DMS153 treated with DMSO at 0.1 percent for 48 hours (cell line): ENCODE measurements around the gene SNX2.
"Not testable (repeated sequence)": the region's sequence is repeated elsewhere in the genome, so short reads cannot be mapped to it uniquely, and the experiment has no call there.

Experiments used
- DNase-seq: peaks from one replicate; lab custom pipeline; 2025; ENCODE audit not compliant: unreplicated experiment; lab: John Stamatoyannopoulos, UW

The SNX2 gene

DNA sequence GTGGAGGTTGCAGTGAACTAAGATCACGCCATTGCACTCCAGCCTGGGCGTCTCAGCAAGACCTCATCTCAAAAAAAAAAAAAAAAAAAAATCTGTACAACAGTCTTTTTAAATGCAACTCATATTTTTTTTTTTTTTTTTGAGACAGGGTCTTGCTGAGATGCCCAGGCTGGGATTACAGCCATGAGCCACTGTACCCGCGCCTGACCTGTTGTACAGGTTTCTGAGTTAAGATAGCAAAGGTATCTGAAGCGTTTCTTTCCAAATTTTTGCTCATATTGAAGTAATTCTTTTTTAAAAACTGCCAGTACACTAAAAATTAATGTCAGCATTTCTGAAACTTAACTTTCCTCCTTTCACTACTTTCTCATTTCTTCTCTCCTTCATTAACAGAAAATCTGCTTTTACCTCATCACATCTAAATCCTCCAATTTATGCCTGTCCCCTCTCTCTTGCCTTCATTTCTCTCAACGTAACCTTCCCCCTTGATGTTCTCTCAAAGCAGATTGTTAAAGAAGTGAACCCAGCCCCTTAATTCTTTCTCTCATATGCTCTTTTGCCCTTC is 67.2 kb downstream of the SNX2 start:
- DNase-seq = no peak

DNA sequence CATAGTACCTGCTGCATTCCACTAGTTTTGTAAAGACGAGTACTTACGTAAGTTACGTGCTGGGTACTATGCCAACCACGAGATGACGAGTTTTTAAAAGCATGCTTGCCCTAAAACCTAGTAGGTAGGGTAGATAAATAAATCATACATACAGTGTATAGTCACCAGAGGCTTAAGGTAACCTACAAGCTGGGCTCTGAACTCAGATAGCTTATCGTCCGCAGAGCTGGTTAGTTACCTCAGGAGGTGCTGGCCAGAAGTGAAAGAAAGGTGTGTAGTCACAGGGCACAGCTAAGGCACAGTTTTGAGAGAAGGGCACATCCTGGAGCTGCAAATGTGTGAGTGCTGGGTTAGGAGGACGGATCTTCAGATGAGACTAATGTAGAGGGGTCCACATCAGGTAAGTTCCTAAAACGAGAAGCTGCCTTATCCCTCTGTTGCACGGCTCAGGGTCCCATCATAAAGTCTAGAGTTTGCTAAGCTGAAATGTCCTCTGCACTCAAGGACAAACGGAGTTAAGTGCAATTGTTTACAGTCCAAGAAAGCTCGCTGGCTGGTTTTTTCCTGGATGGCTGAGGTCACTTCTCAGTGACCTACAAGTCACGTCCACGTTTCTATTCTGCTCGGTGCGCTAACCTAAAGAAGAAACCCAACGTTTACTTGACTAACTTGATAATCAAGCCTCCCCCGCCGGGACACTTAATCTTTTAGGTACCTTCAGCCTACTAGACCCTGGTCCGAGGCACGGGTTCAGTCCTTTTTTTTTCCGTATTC is 69.4 kb downstream of the SNX2 start:
- no peak for DNase-seq

DNA sequence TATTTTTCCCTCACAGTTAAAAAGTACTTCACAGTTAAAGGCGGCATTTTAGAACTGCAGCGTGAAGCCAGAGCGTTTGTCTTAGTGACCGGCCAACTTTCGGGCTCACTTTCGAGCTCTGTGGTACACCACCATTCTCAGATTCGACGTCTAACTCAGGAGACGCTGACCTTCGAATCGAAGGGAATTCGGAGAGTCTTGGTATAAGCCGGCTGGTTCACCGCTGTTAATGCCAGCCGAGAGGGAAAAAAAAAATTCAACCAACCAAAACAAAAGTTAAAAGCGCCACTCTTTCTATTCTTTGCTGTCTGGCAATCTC is 70.0 kb downstream of the SNX2 start:
- DNase-seq = no peak

DNA sequence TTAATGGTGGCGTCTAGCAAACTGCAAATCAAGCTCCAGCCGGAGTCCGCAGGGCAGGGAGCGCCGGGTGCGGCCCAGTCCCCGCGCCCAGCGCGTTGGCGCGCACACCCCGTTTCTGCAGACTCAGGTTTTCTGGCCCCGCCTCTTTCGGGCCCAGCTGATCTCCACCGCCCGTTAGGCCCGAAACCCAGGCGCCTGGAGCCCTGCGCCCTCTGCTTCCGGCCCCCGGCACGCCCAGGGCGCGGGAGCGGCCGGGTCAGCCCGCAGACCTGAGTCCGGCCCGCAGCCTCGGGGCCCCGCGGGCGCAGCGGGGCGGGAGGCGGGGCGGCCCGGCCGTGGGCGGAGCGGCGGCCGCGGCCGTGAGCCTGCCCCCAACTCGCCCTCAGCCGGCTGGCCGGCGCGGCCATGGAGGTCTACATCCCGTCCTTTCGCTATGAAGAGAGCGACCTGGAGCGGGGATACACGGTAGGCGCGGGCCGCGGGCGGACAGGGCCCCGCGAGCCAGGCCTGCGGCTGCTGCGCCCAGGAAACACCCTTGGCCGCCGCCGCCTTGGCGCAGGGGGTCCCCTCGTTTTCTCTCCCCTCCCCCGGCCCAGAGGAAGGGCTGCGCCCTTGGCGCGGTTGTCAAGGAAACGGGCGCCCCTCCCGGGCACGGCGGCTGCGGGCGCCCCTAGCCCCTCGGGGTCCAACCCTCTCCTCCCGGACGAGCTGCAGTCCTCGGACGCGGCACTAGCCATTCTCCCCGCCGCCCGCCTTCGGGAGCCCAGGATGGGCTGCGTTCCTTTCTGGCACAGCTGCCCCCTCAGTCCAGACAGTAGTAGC is 70.6 kb downstream of the SNX2 start, which contains the start of gene SNX24:
TSS of gene SNX24 (plus strand) at position 385 of the 822 bp plus-strand sequence. CDS start at position 406, 21 bp downstream.
- peak; percentile 3 for DNase-seq

DNA sequence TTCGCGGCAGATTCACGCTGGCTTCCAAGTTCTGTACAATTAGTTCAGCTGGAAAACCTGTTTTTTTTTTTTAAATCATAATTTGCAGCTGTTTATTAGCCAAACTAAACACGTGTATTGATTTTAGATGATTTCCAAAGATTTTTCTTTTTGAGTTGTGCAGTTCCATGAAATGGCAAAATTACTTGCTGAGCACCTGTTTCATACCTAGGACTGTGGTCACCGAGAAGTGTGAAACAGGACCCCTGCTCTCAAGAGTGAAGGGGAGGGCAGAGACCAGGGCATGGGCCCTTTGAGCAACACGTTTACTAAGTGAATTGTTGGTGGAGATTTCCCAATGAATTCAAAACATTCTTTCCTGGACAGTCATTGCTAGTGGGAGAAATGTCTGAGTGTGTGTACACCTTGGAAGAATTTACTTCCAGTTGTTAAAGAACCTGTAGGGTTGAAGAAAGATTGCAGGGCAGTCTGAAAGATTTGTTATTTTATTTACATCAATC is 71.2 kb downstream of the SNX2 start:
- no peak for DNase-seq

DNA sequence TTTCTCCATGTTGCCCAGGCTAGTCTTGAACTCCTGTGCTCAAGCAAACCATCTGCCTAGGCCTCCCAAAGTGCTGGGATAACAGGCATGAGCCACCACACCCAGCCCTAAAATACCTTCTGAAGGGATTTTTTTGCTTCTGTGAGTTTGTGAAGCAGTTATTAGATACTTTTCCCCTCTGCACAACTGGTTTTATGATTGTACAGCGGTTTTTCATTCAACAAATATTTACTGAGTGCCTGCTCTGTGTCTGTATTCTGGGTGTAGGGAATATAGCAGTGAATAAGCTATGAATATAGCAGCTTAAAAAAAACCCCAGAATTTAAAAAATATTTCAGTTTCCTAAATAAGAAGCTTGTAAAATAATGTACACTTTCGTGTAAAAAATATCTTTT is 72.8 kb downstream of the SNX2 start:
- DNase-seq = no peak

DNA sequence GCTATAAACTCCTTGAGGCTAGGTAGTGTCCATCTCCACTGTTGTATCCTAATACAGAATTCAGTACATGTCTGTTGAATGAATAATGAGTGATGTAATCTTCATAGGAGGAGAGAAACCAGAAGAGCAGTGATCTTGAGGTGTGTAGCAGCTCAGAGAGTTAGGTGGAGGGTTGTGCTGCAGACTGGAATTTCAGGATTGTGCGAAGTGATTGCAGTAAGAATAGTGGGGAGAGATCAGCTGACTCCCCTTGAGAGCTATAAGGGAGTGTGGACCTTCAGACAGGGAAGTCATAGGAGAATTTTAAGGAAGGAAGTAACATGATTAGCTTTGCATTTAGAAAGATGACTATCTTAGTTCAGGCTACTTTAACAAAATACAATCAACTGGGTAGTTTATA is 74.9 kb downstream of the SNX2 start:
- no peak for DNase-seq

DNA sequence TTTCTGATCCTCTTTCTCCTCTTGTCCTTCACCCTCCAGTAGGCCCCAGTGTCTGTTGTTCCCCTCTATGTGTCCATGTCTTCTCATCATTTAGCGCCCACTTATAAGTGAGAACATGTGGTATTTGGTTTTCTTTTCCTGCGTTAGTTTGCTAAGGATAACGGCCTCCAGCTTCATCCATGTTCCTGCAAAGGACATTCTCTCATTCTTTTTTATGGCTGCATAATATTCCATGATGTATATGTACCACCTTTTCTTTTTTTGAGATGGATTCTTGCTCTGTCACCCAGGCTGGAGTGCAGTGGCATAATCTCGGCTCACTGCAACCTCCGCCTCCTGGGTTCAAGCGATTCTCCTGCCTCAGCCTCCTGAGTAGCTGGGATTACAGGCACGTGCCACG is 82.7 kb downstream of the SNX2 start:
- not testable (repeated sequence) for DNase-seq

DNA sequence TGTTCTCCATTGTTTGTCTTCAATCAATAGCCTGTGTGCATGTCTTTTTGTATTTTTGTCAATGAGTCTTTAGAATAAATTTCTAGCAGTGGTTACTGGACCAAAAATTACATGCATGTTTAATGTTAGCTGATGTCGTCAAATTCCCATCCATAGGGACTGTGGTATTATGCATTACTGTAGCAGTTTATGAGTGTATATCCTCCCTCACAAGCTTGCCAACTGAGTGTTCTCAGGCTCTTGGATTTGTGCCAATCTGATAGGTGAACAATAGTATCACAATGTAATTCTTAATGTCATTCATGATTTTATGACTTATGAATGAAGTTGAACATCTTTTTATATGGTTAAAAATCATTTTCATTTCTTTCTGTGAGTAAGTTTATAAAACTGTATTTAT is 83.6 kb downstream of the SNX2 start:
- DNase-seq = peak; percentile 15

DNA sequence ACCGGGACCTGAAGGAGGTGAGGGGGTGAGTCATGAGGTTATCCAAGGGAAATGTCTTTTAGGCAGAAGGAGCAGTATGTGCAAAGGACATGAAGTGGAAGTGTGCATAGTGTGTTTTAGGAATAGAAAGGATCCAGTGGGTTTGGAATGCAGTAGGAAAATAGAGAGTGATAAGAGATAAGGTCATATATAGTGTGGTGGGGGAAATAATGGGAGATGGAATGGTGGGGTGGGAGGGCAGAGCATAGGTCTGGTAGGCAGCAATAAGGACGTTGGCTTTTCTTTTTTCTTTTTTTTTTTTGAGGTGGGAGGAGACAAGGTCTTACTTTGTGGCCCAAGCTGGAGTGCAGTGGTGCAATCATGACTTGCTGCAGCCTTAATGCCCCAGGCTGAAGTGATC is 88.4 kb downstream of the SNX2 start:
- DNase-seq = no peak

DNA sequence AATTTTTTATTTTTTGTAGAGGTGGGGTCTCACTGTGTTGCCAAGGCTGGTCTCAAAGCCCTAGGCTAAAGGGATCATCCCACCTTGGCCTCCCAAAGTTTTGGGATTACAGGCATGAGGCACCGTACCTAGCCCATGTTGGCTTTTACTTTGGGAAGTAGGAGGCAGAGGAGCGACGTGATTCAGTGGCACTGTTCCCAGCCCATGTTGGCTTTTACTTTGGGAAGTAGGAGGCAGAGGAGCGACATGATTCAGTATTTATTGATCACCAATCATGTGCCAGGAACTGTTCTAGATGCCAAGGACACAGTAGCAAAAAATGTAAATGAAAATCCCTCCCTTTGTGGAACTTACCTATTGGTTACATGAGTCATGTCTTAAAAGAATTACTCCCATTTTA is 88.8 kb downstream of the SNX2 start:
- no peak for DNase-seq

DNA sequence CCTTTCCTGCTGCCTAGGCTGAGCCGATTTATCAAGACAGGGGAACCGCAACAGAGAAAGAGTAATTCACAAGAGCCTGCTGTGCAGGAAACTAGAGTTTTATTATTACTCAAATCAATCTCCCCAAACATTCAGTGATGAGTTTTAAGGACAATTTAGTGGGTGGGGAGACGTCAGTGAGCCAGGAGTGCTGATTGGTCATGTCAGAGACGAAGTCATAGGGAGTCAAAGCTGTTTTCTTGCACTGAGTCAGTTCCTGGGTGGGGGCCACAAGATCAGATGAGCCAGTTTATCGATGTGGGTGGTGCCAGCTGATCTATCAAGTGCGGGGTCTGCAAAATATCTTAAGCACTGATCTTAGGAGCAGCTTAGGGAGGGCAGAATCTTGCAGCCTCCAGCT is 89.5 kb downstream of the SNX2 start:
- no peak for DNase-seq

DNA sequence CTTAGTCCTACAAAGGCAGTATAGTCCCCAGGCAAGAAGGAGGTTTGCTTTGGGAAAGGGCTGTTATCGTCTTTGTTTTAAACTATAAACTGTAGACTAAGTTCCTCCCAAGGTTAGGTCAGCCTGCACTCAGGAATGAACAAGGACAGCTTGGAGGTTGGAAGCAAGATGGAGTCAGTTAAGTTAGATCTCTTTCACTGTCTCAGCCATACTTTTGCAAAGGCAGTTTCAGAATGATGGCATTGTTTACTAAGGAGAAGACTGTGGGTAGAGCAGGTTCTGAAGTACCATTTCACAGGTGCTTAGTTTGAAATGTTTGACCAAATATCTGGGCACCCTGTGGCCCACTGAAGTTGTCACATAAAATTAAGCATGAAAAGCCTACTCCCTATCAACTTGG is 90.0 kb downstream of the SNX2 start:
- no peak for DNase-seq

DNA sequence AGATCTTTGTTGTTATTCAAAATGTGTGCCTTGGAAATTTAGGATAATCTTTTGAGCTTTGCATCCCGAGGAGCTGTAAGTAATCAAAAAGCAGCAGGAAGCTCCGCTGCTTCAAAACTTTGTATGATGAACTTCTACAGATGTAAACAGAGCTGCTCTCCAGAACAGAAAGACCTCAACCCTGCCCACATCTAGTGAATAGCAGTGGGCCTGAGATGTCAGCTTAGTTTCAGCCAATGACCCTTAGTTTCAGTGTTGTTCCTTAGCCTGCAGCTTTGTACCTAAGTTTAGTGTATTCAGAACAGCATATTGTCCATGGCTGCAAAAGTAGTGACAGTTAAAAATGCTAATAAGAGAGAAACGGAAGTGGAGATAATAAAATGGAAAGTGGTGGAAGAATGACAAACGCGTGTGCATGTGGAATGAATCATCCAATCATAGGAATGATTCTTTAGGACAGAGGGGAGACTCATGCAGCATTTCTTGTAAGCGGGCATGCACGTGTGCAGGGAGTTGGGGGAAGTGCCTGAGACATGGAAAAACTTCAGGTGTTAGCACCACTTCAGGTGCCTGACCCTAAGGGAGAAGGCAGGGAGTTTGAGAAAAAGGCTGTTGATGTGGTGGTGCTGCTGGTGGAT is 95.5 kb downstream of the SNX2 start:
- DNase-seq = no peak

DNA sequence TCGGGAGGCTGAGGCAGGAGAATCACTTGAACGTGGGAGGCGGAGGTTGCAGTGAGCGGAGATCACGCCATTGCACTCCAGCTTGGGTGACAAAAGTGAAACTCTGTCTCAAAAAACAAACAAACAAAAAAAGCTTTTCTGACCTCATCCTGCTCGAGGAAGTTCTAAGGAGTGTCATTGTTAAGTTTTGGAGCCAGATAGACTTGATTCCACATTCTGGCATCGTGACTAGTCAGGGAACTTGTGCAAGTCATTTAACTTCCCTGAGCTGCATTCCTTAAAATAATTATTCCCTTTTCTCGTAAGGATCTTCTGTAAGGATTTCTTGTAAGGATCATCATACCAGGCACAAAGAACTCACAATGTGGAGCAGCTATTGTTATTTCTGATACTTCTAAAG is 96.8 kb downstream of the SNX2 start:
- no peak for DNase-seq

DNA sequence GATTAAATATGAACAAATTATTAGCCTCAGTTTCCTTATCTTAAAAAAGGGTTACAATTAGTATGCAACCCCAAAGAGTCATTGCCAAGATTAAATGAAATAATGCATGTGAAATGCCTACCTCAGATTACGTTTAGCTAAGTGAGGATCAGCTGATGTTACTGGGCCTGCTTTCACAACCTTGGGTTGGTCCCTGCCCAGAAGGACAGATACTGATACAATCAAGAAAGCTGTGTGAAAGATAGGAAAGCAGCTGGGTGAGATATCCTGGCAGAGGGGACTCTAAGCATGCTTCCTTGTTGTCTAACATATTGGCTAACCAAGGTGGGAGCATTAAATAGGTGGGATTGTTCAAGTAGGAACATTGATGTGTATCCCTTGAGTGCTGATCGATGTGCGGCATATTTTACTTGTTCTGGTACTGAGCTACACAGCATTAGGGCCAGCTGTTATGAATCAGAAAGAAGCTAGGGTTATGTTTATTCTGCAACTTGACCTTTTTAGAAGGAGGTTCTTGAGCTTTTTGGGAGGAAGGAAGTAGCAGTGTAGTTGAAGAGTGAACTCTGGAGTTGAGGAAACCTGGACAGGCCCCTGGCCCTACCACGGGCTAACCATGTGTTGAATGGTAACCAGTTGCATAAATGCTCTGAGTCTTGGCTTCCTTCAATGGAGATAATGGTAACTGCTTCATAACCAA is 99.4 kb downstream of the SNX2 start:
- DNase-seq = no peak

DNA sequence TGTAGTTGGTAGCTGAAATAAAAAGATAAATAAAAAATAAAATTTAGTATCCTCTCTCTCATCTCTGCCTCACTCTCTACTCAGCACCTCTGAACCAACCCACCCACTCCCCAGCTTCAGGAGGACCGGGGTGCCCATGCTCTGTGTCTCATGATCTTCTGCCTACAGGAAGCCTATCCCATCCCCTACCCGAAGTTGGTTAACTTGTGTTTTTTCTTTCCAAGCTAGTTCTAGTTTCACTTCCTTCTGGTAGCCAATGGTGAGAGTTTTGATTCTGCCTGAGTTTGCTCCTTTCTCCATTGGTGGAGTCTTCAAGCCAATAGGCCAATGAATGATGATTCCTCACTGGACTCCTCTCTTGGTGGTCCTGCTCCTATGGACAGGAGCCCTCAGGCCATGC is 102.6 kb downstream of the SNX2 start:
- DNase-seq = no peak

DNA sequence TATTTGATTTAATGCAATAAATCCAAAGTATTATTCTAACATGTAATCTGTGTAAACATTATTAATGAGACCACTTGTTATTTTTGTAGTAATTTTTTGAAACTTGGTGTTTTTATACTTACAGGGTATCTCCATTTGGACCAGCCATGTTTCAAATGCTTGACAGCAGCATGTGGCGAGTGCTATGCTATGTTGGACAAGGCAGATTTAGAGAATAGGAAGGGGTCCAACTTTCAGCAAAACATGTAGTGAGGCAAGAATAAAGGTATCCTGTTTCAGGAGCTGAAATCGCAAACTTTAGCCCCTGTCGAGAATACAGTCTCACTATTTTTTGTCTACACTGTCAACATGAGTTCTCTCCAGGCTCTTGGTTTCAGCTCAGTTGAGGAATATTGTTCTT is 104.2 kb downstream of the SNX2 start:
- DNase-seq = no peak
